ENCODE results near the gene MAN2C1.

- TF ChIP-seq CTCF (IDR thresholded peaks at IDR 0.05), result no peak
- peak in 1 of 4 donors; percentile 18 for TF ChIP-seq POLR2A (IDR thresholded peaks at IDR 0.05)
- no peak for TF ChIP-seq EP300 (IDR thresholded peaks at IDR 0.05)
- no peak for TF ChIP-seq POLR2AphosphoS5 (IDR thresholded peaks at IDR 0.05)
Observed at GRCh38 chr15:75346796-75347221, 21.6 kb downstream of the MAN2C1 start, which contains the start of gene NEIL1.
